ENCODE results near the gene SAPCD2.
"Not testable (repeated sequence)": the region's sequence is repeated elsewhere in the genome, so short reads cannot be mapped to it uniquely, and the experiment has no call there.

Gene SAPCD2

GRCh38 chr9:137070201-137070905 is at the start of gene SAPCD2:
TSS of gene SAPCD2 (minus strand) at chr9:137070557. CDS start at chr9:137070460, 97 bp downstream.
- DNase-seq (ENCODE audit: low read depth in 1 of 2, low spot score in 1 of 2) = peak; percentile 65 to 69

- not testable (repeated sequence) for DNase-seq (ENCODE audit: low read depth in 1 of 2, low spot score in 1 of 2)
Measured at GRCh38 chr9:137118092-137118603, 47.8 kb upstream of the SAPCD2 start.

- no peak for DNase-seq (ENCODE audit: low read depth in 1 of 2, low spot score in 1 of 2)
Measured at GRCh38 chr9:137117269-137117731, 46.9 kb upstream of the SAPCD2 start.

- DNase-seq (ENCODE audit: low read depth in 1 of 2, low spot score in 1 of 2) = no peak
Measured at GRCh38 chr9:137116728-137117127, 46.4 kb upstream of the SAPCD2 start.

- DNase-seq (ENCODE audit: low read depth in 1 of 2, low spot score in 1 of 2) = no peak
Measured at GRCh38 chr9:137116027-137116507, 45.7 kb upstream of the SAPCD2 start.

- DNase-seq (ENCODE audit: low read depth in 1 of 2, low spot score in 1 of 2) = no peak
Measured at GRCh38 chr9:137115394-137116026, 45.2 kb upstream of the SAPCD2 start.

- peak; percentile 68 to 73 for DNase-seq (ENCODE audit: low read depth in 1 of 2, low spot score in 1 of 2)
Measured at GRCh38 chr9:137114613-137115393, 44.4 kb upstream of the SAPCD2 start, which contains the start of gene DPP7. TSS of gene DPP7 (minus strand) at chr9:137114733. CDS start at chr9:137114713, 20 bp downstream.

GRCh38 chr9:137114220-137114612 is 43.9 kb upstream of the SAPCD2 start:
- DNase-seq (ENCODE audit: low read depth in 1 of 2, low spot score in 1 of 2) = no peak

GRCh38 chr9:137113385-137114159 is 43.2 kb upstream of the SAPCD2 start:
- no peak for DNase-seq (ENCODE audit: low read depth in 1 of 2, low spot score in 1 of 2)

- no peak for DNase-seq (ENCODE audit: low read depth in 1 of 2, low spot score in 1 of 2)
Measured at GRCh38 chr9:137112564-137113384, 42.4 kb upstream of the SAPCD2 start.

GRCh38 chr9:137111788-137112563 is 41.6 kb upstream of the SAPCD2 start:
- no peak for DNase-seq (ENCODE audit: low read depth in 1 of 2, low spot score in 1 of 2)

GRCh38 chr9:137110911-137111787 is 40.8 kb upstream of the SAPCD2 start:
- DNase-seq (ENCODE audit: low read depth in 1 of 2, low spot score in 1 of 2) = no peak

- DNase-seq (ENCODE audit: low read depth in 1 of 2, low spot score in 1 of 2) = no peak
Measured at GRCh38 chr9:137110147-137110910, 40.0 kb upstream of the SAPCD2 start.

- no peak for DNase-seq (ENCODE audit: low read depth in 1 of 2, low spot score in 1 of 2)
Measured at GRCh38 chr9:137109250-137110146, 39.1 kb upstream of the SAPCD2 start.

GRCh38 chr9:137108608-137109249 is 38.4 kb upstream of the SAPCD2 start:
- no peak for DNase-seq (ENCODE audit: low read depth in 1 of 2, low spot score in 1 of 2)

GRCh38 chr9:137107982-137108381 is 37.6 kb upstream of the SAPCD2 start:
- no peak for DNase-seq (ENCODE audit: low read depth in 1 of 2, low spot score in 1 of 2)
